HCT116 (cell line): Measurements from ENCODE around the gene SORCS2. TPM values are rescaled to one million over a fixed set of nuclear protein-coding genes. Genes with fewer than 3 reads are reported as not detected.

Experiments used
- ATAC-seq: fragments of 200-7000 bp; cut with Tn5 transposase; 2 replicates; pipeline ENCODE4 v1.9.1; 2020; ENCODE audit warnings: mild to moderate bottlenecking, moderate library complexity
- BruUV-seq: library from RNA; stranded (reverse); fragments of 400-500 nt; replicated peaks from 2 replicates; lab custom pipeline; 2021; lab: Mats Ljungman, UMichigan
- CTCF ChIA-PET: fragments of 300-600 bp; sonication (Branson Sonifier 250); formaldehyde crosslinking; loops from one replicate; lab custom pipeline; 2021; ENCODE audit warnings: antibody characterized with exemption; lab: Charles Lee
- POLR2A ChIA-PET: fragments of 300-600, 350-600 bp; sonication (Branson Sonifier 250); formaldehyde crosslinking; loops from one replicate; lab custom pipeline; 2021; ENCODE audit warnings: antibody characterized with exemption; lab: Charles Lee
- RAD21 ChIA-PET, 2 experiments: fragments of 300-600 bp; sonication (Branson Sonifier 250); formaldehyde crosslinking; loops; one replicate each; lab custom pipeline; 2023; ENCODE audit warnings: low total read pairs in 2 of 2; ENCODE audit not compliant: uncharacterized antibody in 2 of 2, unreplicated experiment in 2 of 2, low non-redundant PET in 1 of 2; lab: Charles Lee
- DNase-seq: peaks from one replicate; pipeline ENCODE4 v3.0.0-alpha.2; 2010; ENCODE audit warnings: low read depth, low spot score
- H2AFZ ChIP-seq: fragments of 200-600 bp; shearing (Covaris generic), sonication (generic); 2 replicates; pipeline ENCODE4 v1.6.1; 2017; ENCODE audit warnings: low read depth, mixed run types, mixed read lengths, antibody characterized with exemption, low read length; ENCODE audit not compliant: poor library complexity, severe bottlenecking
- H3K27ac ChIP-seq: 2 replicates; pipeline ENCODE4 v1.5.1; 2012; ENCODE audit warnings: low read depth, low read length
- H3K27me3 ChIP-seq: fragments of 200-600 bp; sonication (generic); 2 replicates; pipeline ENCODE4 v1.6.1; 2016; ENCODE audit warnings: mixed run types, low read length, mixed read lengths; ENCODE audit not compliant: insufficient read depth
- H3K36me3 ChIP-seq, 2 experiments: fragments of 200-500 bp in 1 of 2; fragments of 200-600 bp in 1 of 2; sonication (Bioruptor generic) in 1 of 2; sonication (generic) in 1 of 2; 2 replicates each; pipeline versions ENCODE4 v1.5.1 to v1.6.1; 2014 to 2016; ENCODE audit warnings: low read length in 2 of 2, inconsistent platforms in 1 of 2, mixed read lengths in 1 of 2, mixed run types in 1 of 2; ENCODE audit not compliant: insufficient read depth in 2 of 2, control insufficient read depth in 1 of 2
- H3K4me1 ChIP-seq, 2 experiments: fragments of 200-600 bp in 1 of 2; sonication (generic) in 1 of 2; 2 replicates each; pipeline versions ENCODE4 v1.5.1 to v1.6.1; 2012 to 2017; ENCODE audit warnings: low read length in 2 of 2, inconsistent platforms in 1 of 2, mild to moderate bottlenecking in 1 of 2, mixed read lengths in 1 of 2, mixed run types in 1 of 2, moderate library complexity in 1 of 2; ENCODE audit not compliant: insufficient read depth in 2 of 2, control insufficient read depth in 1 of 2
- H3K4me2 ChIP-seq: fragments of 200-600 bp; sonication (generic); 2 replicates; pipeline ENCODE4 v1.6.1; 2017; ENCODE audit warnings: mixed run types, low read length, mixed read lengths
- H3K4me3 ChIP-seq, 2 experiments: fragments of 200-600 bp in 1 of 2; sonication (generic) in 1 of 2; replicated peaks in 1 of 2; 2 replicates each; pipeline ENCODE4 v1.5.1; 2011 to 2016; ENCODE audit warnings: low read length in 2 of 2, control low read depth in 1 of 2, low read depth in 1 of 2, mild to moderate bottlenecking in 1 of 2, mixed read lengths in 1 of 2, mixed run types in 1 of 2
- H3K79me2 ChIP-seq: fragments of 200-600 bp; sonication (generic); 2 replicates; pipeline ENCODE4 v1.6.1; 2017; ENCODE audit warnings: mild to moderate bottlenecking, mixed run types, low read length, moderate library complexity, mixed read lengths; ENCODE audit not compliant: insufficient read depth
- H3K9ac ChIP-seq: fragments of 200-600 bp; sonication (generic); 2 replicates; pipeline ENCODE4 v1.6.1; 2016; ENCODE audit warnings: low read length, mixed read lengths
- H3K9me2 ChIP-seq: fragments of 200-600 bp; sonication (generic), shearing (Covaris generic); 2 replicates; pipeline ENCODE4 v1.6.1; 2017; ENCODE audit warnings: mixed run types, mild to moderate bottlenecking, moderate library complexity; ENCODE audit not compliant: insufficient read depth
- H3K9me3 ChIP-seq, 2 experiments: fragments of 200-500 bp in 1 of 2; fragments of 200-600 bp in 1 of 2; sonication (Bioruptor generic) in 1 of 2; sonication (generic) in 1 of 2; 2 replicates each; pipeline ENCODE4 v1.6.1; 2014 to 2017; ENCODE audit warnings: low read length in 2 of 2, mixed read lengths in 2 of 2, inconsistent platforms in 1 of 2, low read depth in 1 of 2, mild to moderate bottlenecking in 1 of 2, mixed run types in 1 of 2, moderate library complexity in 1 of 2; ENCODE audit not compliant: control insufficient read depth in 1 of 2, insufficient read depth in 1 of 2
- H4K20me1 ChIP-seq: fragments of 200-600 bp; sonication (generic), shearing (Covaris generic); 2 replicates; pipeline ENCODE4 v1.6.1; 2017; ENCODE audit warnings: mixed run types, mild to moderate bottlenecking, moderate library complexity; ENCODE audit not compliant: insufficient read depth
- ZBTB33 ChIP-seq: IDR thresholded peaks from 2 replicates; pipeline ENCODE4 v1.6.1; 2011; ENCODE audit warnings: mild to moderate bottlenecking, low read length, moderate library complexity; ENCODE audit not compliant: insufficient replicate concordance; ENCODE audit errors: extremely low read depth
- intact Hi-C: fragments of 100-400 bp; cut with micrococcal nuclease; formaldehyde crosslinking; loops from 2 replicates; pipeline ENCODE4 v1.10.0; 2022
- total RNA-seq: library from RNA; stranded (reverse); gene quantifications from one replicate; pipeline ENCODE4 v1.2.1, GENCODE V29; 2021; ENCODE audit not compliant: unreplicated experiment
- TF ChIP-seq, protein P1 (sequence below), 3 experiments: fragments of 200-600 bp in 1 of 3; sonication (generic) in 1 of 3; IDR thresholded peaks in 2 of 3; conservative IDR thresholded peaks in 1 of 3; 2 replicates each; pipeline ENCODE4 v1.5.1; 2012 to 2017; ENCODE audit warnings: low read depth in 2 of 3, low read length in 2 of 3, antibody characterized with exemption in 1 of 3, borderline replicate concordance in 1 of 3, control low read depth in 1 of 3, mild to moderate bottlenecking in 1 of 3, mixed read lengths in 1 of 3, mixed run types in 1 of 3, moderate library complexity in 1 of 3; ENCODE audit not compliant: insufficient read depth in 1 of 3

The SORCS2 gene
- total RNA-seq, 1 experiment from 2014 or later: 0.37 TPM

DNA sequence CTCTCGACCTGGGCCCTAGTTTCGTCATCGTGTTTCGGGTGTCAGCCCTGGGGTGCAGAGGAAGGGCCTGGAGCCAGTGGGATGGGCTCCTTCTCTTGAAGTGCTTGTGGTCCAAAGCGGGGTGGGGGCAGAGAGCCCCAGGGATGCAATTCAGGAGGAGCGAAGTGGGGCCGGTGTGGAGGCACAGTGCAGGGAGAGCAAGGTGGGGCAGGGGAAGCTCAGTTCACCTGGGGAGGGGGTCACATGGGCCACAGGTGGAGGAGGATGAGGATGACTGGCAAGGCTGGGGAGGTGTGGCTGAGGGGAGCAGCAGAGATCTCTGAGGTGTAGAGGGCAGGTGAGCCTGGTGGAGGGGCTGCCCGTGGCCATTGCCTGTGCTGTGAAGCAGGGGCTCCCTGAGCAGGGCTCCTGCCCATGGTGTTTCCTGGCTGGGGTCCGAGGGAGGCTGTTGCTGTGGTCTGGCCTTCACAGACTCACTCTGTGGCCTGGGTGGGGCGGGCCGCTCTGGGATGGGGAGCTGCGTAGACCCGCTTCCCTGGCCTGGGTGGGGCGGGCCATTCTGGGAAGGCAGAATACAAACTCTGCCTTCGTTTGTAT lies 6.9 kb downstream of the SORCS2 start:
- Histone ChIP-seq H3K9me2 (no peaks in the 10 kb centered on the region), H3K36me3 (no peaks in the 10 kb centered on the region), H3K79me2 (no peaks in the 10 kb centered on the region), H3K4me2 (no peak overlapping the region), H4K20me1 (no peaks in the 10 kb centered on the region), H3K9me3 (no peaks in the 10 kb centered on the region), H2AFZ (no peak overlapping the region), H3K4me3 (no peak overlapping the region), H3K27ac (no peak overlapping the region), H3K4me1 (no peaks in the 10 kb centered on the region), H3K9ac (no peak overlapping the region), H3K27me3 (peaks cover 7% of the 10 kb centered on the region; the same call in 1 of the 2 replicates)
- RAD21 ChIA-PET: no interaction called here
- intact Hi-C loops: no loop called here
- TF ChIP-seq, protein P1, sequence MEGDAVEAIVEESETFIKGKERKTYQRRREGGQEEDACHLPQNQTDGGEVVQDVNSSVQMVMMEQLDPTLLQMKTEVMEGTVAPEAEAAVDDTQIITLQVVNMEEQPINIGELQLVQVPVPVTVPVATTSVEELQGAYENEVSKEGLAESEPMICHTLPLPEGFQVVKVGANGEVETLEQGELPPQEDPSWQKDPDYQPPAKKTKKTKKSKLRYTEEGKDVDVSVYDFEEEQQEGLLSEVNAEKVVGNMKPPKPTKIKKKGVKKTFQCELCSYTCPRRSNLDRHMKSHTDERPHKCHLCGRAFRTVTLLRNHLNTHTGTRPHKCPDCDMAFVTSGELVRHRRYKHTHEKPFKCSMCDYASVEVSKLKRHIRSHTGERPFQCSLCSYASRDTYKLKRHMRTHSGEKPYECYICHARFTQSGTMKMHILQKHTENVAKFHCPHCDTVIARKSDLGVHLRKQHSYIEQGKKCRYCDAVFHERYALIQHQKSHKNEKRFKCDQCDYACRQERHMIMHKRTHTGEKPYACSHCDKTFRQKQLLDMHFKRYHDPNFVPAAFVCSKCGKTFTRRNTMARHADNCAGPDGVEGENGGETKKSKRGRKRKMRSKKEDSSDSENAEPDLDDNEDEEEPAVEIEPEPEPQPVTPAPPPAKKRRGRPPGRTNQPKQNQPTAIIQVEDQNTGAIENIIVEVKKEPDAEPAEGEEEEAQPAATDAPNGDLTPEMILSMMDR (IDR thresholded peaks at IDR 0.05 in 2 of 3, conservative IDR thresholded peaks at IDR 0.05 in 1 of 3; ENCODE audit: borderline replicate concordance in 1 of 3, insufficient read depth in 1 of 3, low read depth in 2 of 3, low read length in 2 of 3): no peak
- TF ChIP-seq ZBTB33: no peak
- no TSS peak for BruUV-seq
- ATAC-seq (no peak), DNase-seq (no peak)
- POLR2A ChIA-PET: no interaction called here
- CTCF ChIA-PET: no interaction called here
